AG04450 (cell line): ENCODE measurements around the gene CASKIN1. TPM values are rescaled to one million over a fixed set of nuclear protein-coding genes. Genes with fewer than 3 reads are reported as not detected.

ENCODE experiments used
- CTCF ChIA-PET: fragments of 300-600, 350-600 bp; formaldehyde crosslinking; extraction: SDS; loops from one replicate; lab custom pipeline; 2022; ENCODE audit warnings: antibody characterized with exemption, inconsistent platforms; lab: Charles Lee
- POLR2A ChIA-PET: fragments of 350-600 bp; formaldehyde crosslinking; extraction: SDS; loops from one replicate; lab custom pipeline; 2021; ENCODE audit warnings: antibody characterized with exemption, inconsistent platforms; lab: Yijun Ruan, JAX
- DNase-seq: peaks from one replicate; pipeline ENCODE4 v3.0.0-alpha.2; 2011; ENCODE audit warnings: low read depth, low spot score
- H3K27ac ChIP-seq: one replicate; pipeline ENCODE4 v1.5.1; 2012; ENCODE audit warnings: low read depth, low read length, control low read depth
- H3K27me3 ChIP-seq: one replicate; pipeline ENCODE4 v1.6.0; 2012; ENCODE audit warnings: low read length; ENCODE audit not compliant: control insufficient read depth, insufficient read depth
- H3K4me3 ChIP-seq: 2 replicates; pipeline ENCODE4 v1.5.1; 2011; ENCODE audit warnings: mild to moderate bottlenecking, low read depth, low read length, control low read depth
- H3K9me3 ChIP-seq: 2 replicates; pipeline ENCODE4 v1.5.1; 2012; ENCODE audit warnings: low read length; ENCODE audit not compliant: control insufficient read depth, insufficient read depth
- polyA plus RNA-seq: library from polyadenylated mRNA; depleted of rRNA; stranded (reverse); fragments of >200 nt; gene quantifications from 2 replicates; pipeline ENCODE4 v1.2.3, GENCODE V29; 2011
- TF ChIP-seq, protein P1 (sequence below): IDR thresholded peaks from 2 replicates; pipeline ENCODE4 v1.5.1; 2011; ENCODE audit warnings: low read depth, low read length, control low read depth, inconsistent platforms

The CASKIN1 gene
- polyA plus RNA-seq, 1 experiment = 0.02 TPM

DNA sequence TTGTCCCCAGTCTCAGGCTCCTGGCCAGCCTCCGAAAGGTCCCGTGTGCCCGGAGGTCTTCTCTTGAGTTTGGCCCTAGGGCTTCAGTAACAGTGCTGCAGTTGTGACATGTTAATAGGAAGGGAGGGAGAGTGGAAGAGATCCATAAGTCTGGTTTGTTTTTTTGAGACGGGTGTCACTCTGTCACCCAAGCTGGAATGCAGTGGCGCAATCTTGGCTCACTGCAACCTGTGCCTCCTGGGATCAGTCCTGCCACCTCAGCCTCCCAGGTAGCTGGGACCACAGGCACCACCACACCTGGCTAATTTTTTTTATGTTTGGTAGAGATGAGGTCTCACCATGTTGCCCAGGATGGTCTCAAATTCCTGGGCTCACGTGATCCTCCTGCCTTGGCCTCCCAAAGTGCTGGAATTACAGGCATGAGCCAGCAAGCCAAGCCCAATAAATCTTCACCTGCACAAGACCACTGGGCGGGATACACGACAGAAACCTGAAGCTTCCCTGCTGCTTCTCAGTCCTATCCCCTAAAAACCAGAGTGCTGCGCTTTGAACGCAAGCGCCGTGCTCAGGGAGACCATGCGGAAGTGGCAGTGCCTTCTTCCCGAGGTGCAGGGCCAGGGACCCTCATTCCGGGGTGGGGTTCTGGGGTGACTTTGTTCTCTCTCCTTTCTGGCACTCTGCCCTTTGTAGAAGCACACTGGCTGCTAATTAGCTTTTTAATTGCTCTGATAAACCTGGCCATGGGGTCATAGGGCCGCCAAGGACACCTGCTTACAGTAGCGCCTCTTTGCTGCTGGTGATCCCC is 29.9 kb downstream of the CASKIN1 start:
- Histone ChIP-seq H3K27me3 (no peaks in the 10 kb centered on the region), H3K27ac (no peak overlapping the region), H3K9me3 (peaks cover 14% of the 10 kb centered on the region), H3K4me3 (no peak overlapping the region)
- POLR2A ChIA-PET = interaction anchor here (3.2 kb wide), 1 partner anchor 11 kb away, joined by 15 read pairs; the partner anchor contains the start of gene TRAF7
- CTCF ChIA-PET = interaction anchor here (0.7 kb wide), 1 partner anchor 11 kb away, joined by 7 read pairs; the partner anchor contains the start of gene TRAF7
- TF ChIP-seq, protein P1, sequence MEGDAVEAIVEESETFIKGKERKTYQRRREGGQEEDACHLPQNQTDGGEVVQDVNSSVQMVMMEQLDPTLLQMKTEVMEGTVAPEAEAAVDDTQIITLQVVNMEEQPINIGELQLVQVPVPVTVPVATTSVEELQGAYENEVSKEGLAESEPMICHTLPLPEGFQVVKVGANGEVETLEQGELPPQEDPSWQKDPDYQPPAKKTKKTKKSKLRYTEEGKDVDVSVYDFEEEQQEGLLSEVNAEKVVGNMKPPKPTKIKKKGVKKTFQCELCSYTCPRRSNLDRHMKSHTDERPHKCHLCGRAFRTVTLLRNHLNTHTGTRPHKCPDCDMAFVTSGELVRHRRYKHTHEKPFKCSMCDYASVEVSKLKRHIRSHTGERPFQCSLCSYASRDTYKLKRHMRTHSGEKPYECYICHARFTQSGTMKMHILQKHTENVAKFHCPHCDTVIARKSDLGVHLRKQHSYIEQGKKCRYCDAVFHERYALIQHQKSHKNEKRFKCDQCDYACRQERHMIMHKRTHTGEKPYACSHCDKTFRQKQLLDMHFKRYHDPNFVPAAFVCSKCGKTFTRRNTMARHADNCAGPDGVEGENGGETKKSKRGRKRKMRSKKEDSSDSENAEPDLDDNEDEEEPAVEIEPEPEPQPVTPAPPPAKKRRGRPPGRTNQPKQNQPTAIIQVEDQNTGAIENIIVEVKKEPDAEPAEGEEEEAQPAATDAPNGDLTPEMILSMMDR = no peak
- DNase-seq = no peak

DNA sequence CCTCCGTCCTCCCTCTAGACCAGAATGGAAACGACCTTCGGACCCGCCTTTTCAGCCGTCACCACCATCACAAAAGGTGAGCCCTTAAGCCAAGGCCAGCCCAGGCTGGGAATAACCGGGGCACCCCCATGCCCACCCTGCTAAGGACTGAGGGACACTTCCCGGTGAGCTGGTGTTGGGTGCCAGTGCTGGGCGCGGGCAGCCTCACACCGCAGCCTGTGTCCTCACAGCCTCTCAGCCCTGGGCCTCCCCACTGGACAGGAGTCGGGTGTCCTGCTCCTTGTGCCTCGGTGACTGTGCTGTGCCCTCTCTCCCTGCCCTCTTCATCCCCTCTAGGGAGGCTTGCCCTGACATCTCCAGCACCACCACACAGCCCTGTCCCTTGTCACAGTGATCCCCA is 30.5 kb downstream of the CASKIN1 start:
- TF ChIP-seq, protein P1 = no peak
- ChIA-PET POLR2A (interaction anchor here (3.2 kb wide), 1 partner anchor 11 kb away, joined by 15 read pairs; the partner anchor contains the start of gene TRAF7), CTCF (no interaction called here)
- DNase-seq = no peak
- Histone ChIP-seq H3K4me3 (no peak overlapping the region), H3K27me3 (no peaks in the 10 kb centered on the region), H3K9me3 (peaks cover 14% of the 10 kb centered on the region), H3K27ac (no peak overlapping the region)

DNA sequence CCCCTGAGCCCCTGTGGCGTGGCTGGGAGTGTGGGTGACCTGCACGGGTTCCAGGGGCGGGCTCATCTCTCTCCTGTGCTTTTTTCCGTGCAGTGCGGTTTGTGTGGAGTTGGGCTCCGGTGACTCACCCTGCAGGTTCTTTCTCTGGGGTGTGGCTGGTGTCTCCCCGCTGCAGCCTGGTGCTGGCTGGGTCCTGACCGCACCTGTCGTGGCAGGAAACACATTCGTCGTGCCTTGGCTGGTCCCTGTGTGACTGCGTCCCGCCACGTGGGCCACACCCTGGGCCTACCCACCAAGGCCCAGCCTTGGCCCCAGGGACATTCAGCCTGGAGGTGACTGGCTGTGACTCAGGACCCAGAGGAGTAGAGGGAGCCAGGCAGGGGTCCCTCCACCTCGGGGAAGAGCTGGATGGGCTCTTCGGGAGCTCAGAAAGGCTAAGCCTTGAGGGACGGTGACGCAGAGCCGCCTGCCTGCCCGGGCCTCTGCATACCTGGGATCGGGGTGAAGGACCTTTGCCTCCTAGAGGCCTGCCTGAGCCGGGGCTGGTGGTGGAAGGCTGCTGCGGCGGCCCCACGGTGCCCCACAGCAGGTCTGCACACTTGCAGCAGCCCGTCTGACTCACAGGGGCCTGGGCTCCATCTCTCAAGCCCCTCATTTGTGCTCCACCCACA is 33.1 kb downstream of the CASKIN1 start:
- Histone ChIP-seq H3K27me3 (no peaks in the 10 kb centered on the region), H3K9me3 (peaks cover 14% of the 10 kb centered on the region), H3K4me3 (no peak overlapping the region), H3K27ac (no peak overlapping the region)
- TF ChIP-seq, protein P1 = no peak
- CTCF ChIA-PET = no interaction called here
- DNase-seq = no peak
- POLR2A ChIA-PET = interaction anchor here (0.6 to 1.3 kb wide), 2 partner anchors 8 to 235 kb away, joined by 5 to 8 read pairs; partner anchors contain the start of gene TRAF7

DNA sequence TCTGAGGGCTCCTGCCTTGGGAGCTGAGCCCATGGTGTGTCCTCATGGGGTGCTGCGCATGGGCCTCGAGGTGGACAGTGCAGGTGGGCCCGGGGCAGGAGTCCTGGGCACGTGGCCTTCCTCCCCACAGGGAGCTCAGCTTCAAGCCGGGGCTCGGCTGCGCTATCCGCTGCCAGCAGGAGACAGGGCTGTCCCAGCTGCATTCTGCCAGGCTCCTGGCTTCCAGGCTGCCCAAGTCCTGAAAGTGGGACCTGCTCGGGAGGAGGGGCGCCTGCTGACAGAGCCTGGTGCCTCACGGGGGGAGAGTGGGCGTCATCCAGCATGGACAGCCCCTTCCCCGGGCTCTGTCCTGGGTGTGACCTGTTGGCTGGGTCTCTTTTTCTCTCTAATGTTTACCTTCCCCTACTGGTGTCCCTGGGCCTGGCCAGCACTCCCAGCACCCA is 33.7 kb downstream of the CASKIN1 start:
- ChIA-PET CTCF (no interaction called here), POLR2A (interaction anchor here (0.7 kb wide), 1 partner anchor 87 kb away, joined by 3 read pairs; no protein-coding TSS in a partner anchor)
- DNase-seq = no peak
- no peak overlapping the region for H3K4me3 ChIP-seq
- TF ChIP-seq, protein P1 = no peak
- no peak overlapping the region for H3K27ac ChIP-seq
- H3K27me3 ChIP-seq = no peaks in the 10 kb centered on the region
- H3K9me3 ChIP-seq = peaks cover 14% of the 10 kb centered on the region
